GM13976 (cell line): ENCODE data around the gene OBP2A.

ENCODE experiments used
- DNase-seq: peaks from one replicate; pipeline ENCODE4 v3.0.0; 2012; ENCODE audit warnings: low spot score
- in situ Hi-C: fragments of 300-500 bp; cut with MboI; formaldehyde crosslinking; loops from one replicate; pipeline ENCODE4 v1.12.0; 2022; ENCODE audit warnings: low sequenced_read_pairs, mixed read lengths, inconsistent platforms; ENCODE audit not compliant: unreplicated experiment
- TF ChIP-seq, protein P1 (sequence below): IDR thresholded peaks from 2 replicates; pipeline ENCODE4 v1.5.1; 2012; ENCODE audit warnings: borderline replicate concordance, mild to moderate bottlenecking; ENCODE audit not compliant: insufficient read depth; ENCODE audit errors: extremely low read depth, missing control alignments, control extremely low read depth

OBP2A gene

DNA sequence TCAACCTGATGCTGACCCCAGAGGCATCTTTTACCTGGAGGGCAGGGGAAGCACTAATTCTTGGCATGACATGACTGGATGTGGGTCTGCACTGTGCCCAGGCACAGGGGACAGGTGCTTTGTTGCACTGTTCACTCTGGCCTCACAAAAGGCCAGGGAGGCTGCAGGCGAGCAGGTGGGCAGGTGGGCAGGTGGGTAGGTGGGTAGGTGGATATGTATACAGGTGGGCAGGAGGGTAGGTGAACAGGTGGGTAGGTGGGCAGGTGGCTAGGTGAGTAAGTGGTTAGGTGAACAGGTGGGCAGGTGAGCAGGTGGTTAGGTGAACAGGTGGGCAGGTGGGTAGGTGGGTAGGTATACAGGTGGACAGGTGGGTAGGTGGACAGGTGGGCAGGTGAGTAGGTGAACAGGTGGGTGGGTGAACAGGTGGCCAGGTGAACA lies 17.1 kb downstream of the OBP2A start:
- TF ChIP-seq, protein P1, sequence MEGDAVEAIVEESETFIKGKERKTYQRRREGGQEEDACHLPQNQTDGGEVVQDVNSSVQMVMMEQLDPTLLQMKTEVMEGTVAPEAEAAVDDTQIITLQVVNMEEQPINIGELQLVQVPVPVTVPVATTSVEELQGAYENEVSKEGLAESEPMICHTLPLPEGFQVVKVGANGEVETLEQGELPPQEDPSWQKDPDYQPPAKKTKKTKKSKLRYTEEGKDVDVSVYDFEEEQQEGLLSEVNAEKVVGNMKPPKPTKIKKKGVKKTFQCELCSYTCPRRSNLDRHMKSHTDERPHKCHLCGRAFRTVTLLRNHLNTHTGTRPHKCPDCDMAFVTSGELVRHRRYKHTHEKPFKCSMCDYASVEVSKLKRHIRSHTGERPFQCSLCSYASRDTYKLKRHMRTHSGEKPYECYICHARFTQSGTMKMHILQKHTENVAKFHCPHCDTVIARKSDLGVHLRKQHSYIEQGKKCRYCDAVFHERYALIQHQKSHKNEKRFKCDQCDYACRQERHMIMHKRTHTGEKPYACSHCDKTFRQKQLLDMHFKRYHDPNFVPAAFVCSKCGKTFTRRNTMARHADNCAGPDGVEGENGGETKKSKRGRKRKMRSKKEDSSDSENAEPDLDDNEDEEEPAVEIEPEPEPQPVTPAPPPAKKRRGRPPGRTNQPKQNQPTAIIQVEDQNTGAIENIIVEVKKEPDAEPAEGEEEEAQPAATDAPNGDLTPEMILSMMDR = no peak
- DNase-seq = no peak
- in situ Hi-C loops = no loop called here

DNA sequence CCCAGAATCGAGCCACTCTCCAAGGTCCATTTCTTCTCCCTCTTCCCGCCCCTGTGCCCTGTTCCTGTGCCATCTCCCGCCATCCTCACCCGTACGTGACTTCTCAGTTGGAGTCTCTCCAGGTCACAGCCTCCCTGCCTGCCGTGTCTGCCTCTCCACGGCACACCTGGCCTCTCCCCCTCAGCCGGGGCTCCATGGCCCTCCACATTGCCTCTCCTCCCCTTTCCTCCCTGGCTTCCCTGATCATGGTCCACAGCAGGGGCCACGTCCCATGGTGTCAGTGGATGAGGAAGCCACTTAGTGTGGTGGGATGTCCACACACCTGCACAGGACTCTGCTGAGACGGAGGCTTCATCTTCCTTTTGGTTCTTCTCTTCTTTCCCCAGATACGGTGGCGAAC lies 17.9 kb downstream of the OBP2A start:
- no peak for DNase-seq
- TF ChIP-seq, protein P1 = no peak
- in situ Hi-C loops = no loop called here

DNA sequence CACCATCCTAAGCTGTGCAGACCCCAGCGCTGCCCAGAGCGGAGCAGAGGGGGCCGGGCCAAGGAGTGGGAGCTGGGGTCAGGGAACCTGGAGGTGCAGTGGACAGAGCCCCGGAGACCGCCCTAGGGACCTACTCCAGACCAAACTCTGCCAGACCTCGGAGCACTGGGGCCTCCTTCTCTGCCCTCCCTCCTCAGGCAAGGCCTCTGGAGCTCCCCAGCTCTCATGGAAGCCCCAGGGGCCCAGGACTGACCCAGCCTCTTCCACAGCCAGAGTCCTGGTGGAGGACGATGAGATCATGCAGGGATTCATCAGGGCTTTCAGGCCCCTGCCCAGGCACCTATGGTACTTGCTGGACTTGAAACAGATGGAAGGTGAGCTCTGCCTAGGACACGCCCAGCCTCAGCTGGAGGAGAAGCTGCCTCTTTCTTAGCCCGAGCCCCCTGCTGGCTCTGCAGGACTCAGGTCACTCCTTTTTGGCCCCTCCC lies 19.3 kb downstream of the OBP2A start:
- in situ Hi-C loops = no loop called here
- TF ChIP-seq, protein P1 = no peak
- no peak for DNase-seq

DNA sequence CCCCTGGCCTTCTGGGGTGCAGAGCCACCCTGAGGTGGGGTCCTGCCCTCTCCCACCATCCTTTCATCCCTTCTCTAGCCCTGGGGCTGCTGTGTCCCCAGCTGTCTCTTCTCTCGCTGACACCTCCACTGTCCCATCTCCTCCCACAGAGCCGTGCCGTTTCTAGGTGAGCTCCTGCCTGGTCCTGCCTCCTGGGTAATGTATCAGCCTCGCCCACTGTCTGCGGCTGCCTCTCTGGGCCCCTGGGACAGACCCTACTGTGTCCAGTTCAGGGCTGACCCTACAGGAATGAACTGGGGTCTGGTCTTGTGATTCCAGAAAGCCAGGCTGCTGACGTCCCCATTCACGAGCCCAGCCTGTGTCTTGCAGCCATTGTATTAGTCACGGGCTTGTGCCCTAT lies 19.7 kb downstream of the OBP2A start:
- TF ChIP-seq, protein P1 = no peak
- in situ Hi-C loops = no loop called here
- no peak for DNase-seq

DNA sequence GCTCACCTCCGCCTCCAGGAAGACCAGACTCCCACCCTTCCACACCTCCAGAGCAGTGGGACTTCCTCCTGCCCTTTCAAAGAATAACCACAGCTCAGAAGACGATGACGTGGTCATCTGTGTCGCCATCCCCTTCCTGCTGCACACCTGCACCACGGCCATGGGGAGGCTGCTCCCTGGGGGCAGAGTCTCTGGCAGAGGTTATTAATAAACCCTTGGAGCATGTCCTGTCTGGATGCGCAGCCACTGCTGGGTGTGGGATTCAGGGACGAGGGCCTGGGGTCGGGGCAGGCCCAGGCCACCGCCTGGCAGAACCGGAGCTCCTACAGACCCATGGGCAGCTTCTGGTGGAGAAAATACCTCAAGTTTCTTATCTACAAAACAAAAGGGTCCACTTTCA lies 20.6 kb downstream of the OBP2A start:
- no peak for DNase-seq
- in situ Hi-C loops = no loop called here
- TF ChIP-seq, protein P1 = no peak

DNA sequence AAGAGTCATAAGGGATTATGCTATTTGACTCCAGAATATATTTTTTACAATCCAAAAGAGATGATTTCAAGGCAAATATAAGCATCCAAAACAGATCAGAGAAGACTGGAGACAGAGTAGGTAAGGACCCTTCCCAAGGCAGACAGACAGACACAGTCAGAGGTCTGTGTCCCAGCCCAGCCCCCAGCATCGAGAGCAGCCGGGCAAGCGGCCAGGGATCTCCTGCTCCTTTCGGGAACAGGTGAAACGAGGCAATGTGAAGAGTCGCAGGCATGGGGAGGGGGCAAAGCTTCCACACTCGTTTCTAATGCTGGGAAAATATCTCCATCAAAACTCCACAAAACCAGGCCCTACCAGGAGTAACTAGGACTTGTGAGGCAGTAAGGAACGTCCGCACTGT lies 21.4 kb downstream of the OBP2A start:
- no peak for DNase-seq
- TF ChIP-seq, protein P1 = no peak
- in situ Hi-C loops = no loop called here

DNA sequence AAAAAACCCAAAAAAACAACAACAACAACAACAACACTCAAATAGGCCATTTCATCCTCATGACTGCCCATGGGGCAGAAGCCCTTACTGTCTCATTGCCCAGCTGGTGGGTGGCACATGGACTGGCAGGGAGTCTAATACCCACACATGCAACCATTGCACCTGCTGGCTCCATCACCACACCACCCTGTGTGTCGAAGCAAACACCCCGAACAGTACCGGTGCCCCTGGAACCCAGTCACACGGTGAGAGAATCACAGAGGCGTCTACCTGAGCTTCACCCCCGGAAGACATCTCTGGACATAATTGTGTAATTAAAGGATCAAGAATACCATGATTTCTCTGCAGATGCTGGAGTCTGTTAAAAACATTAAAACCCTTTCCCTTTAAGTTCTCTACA lies 22.1 kb downstream of the OBP2A start:
- no peak for DNase-seq
- in situ Hi-C loops = no loop called here
- TF ChIP-seq, protein P1 = no peak
